Naive thymus-derived CD4-positive, alpha-beta T cell (primary cell): ENCODE results near the gene FSIP1. TPM values are rescaled to one million over a fixed set of nuclear protein-coding genes. Genes with fewer than 3 reads are reported as not detected.

Source experiments
- ATAC-seq: fragments of 150-1000 bp; cut with Tn5 transposase; 2 replicates; pipeline ENCODE4 v1.10.0; 2021; ENCODE audit warnings: mild to moderate bottlenecking, moderate library complexity
- CTCF ChIA-PET: fragments of 350-600 bp; sonication (Branson Sonifier 250); formaldehyde crosslinking; loops from one replicate; lab custom pipeline; 2021; ENCODE audit warnings: antibody characterized with exemption; lab: Charles Lee
- POLR2A ChIA-PET: fragments of 350-600 bp; sonication (Branson Sonifier 250); formaldehyde crosslinking; loops from one replicate; lab custom pipeline; 2021; ENCODE audit warnings: antibody characterized with exemption, inconsistent platforms; lab: Charles Lee
- DNase-seq, 9 donors: peaks; one replicate each; pipeline versions ENCODE4 v3.0.0 to v3.0.0-alpha.2; 2020 to 2022; ENCODE audit warnings: mixed read lengths in 1 of 9
- H3K27ac ChIP-seq: one replicate; pipeline ENCODE4 v1.7.0; 2013; ENCODE audit warnings: mild to moderate bottlenecking, low read depth, low read length, moderate library complexity
- H3K27me3 ChIP-seq, 2 donors: one replicate each; pipeline ENCODE4 v1.7.0; 2013; ENCODE audit warnings: low read length in 2 of 2, mild to moderate bottlenecking in 2 of 2, moderate library complexity in 2 of 2; ENCODE audit not compliant: control insufficient read depth in 2 of 2, insufficient read depth in 2 of 2
- H3K36me3 ChIP-seq, 3 experiments: 1 replicate in 2 of 3; 2 replicates in 1 of 3; pipeline ENCODE4 v1.7.0; 2013; ENCODE audit warnings: low read length in 3 of 3, mild to moderate bottlenecking in 3 of 3, moderate library complexity in 1 of 3; ENCODE audit not compliant: insufficient read depth in 3 of 3, control insufficient read depth in 2 of 3
- H3K4me1 ChIP-seq, 2 donors: one replicate each; pipeline ENCODE4 v1.7.0; 2013; ENCODE audit warnings: low read length in 2 of 2, mild to moderate bottlenecking in 2 of 2, moderate library complexity in 1 of 2; ENCODE audit not compliant: control insufficient read depth in 2 of 2, insufficient read depth in 2 of 2
- H3K4me3 ChIP-seq: 2 replicates; pipeline ENCODE4 v1.7.0; 2013; ENCODE audit warnings: mild to moderate bottlenecking, low read length
- H3K9me3 ChIP-seq, 3 experiments: 1 replicate in 2 of 3; 2 replicates in 1 of 3; pipeline ENCODE4 v1.7.0; 2013; ENCODE audit warnings: low read length in 3 of 3; ENCODE audit not compliant: control insufficient read depth in 2 of 3
- H3K27ac Mint-ChIP-seq, 9 donors: one replicate each; pipeline ENCODE4 v1.8.0; 2020 to 2022; ENCODE audit warnings: mixed read lengths in 9 of 9, mild to moderate bottlenecking in 8 of 9, moderate library complexity in 5 of 9, inconsistent platforms in 2 of 9
- H3K27me3 Mint-ChIP-seq, 5 donors: one replicate each; pipeline ENCODE4 v1.8.0; 2021 to 2022; ENCODE audit warnings: mixed read lengths in 5 of 5, mild to moderate bottlenecking in 1 of 5
- H3K36me3 Mint-ChIP-seq, 5 donors: one replicate each; pipeline ENCODE4 v1.8.0; 2020 to 2022; ENCODE audit warnings: mixed read lengths in 5 of 5, mild to moderate bottlenecking in 3 of 5, inconsistent platforms in 1 of 5
- H3K4me1 Mint-ChIP-seq, 7 donors: one replicate each; pipeline ENCODE4 v1.8.0; 2020 to 2022; ENCODE audit warnings: mixed read lengths in 7 of 7, mild to moderate bottlenecking in 3 of 7, inconsistent platforms in 1 of 7
- H3K4me3 Mint-ChIP-seq, 10 donors: one replicate each; pipeline ENCODE4 v1.8.0; 2020 to 2022; ENCODE audit warnings: mild to moderate bottlenecking in 10 of 10, mixed read lengths in 10 of 10, moderate library complexity in 6 of 10, inconsistent platforms in 2 of 10
- H3K9me3 Mint-ChIP-seq, 11 donors: one replicate each; pipeline ENCODE4 v1.8.0; 2020 to 2022; ENCODE audit warnings: mixed read lengths in 11 of 11, mild to moderate bottlenecking in 4 of 11, inconsistent platforms in 1 of 11, moderate library complexity in 1 of 11
- intact Hi-C, 2 donors: fragments of 100-400 bp; cut with micrococcal nuclease; formaldehyde crosslinking; loops; one replicate each; pipeline ENCODE4 v1.15.1; 2023
- polyA plus RNA-seq, 2 donors: library from polyadenylated mRNA; unstranded; fragments of 300-500 nt; fragmentation: Illumina TruSeq; gene quantifications; one replicate each; pipeline ENCODE4 v1.2.3, GENCODE V29; 2021
- total RNA-seq, 6 experiments: library from RNA in 5 of 6; stranded (reverse) in 5 of 6; gene quantifications; 1 replicate in 5 of 6; 2 replicates in 1 of 6; pipeline ENCODE4 v1.2.3 and lab custom pipeline; 2021 to 2026

Gene FSIP1
- total and polyA plus RNA-seq, 7 experiments from 2014 or later: 0.14 to 0.51 (median 0.26) TPM; not detected in 1

DNA sequence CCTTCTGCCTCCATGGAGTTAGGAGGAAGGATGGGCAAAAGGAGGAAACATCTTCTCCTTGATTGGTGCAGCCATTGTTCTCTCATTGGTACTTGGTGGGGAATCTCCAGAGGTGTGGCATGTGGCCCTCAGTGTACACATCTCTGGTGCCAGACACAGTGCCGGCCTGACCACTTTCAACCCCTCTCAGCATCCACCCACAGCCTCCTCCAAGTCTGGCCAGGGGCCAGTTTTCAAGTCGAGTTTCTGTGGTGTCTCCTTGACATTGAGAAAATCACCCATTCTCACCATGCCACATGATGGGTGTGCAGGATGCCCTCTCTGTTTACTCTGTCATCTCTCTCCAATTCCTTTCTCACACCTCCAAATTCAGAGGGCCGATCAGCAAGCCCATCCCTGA lies 12.8 kb upstream of the FSIP1 start:
- ATAC-seq: no peak
- intact Hi-C loops: no loop called here
- ChIA-PET CTCF (no interaction called here), POLR2A (no interaction called here)
- Mint-ChIP-seq H3K9me3 (no peaks in the 10 kb centered on the region), H3K36me3 (no peaks in the 10 kb centered on the region), H3K27me3 (peaks cover 43 to 52% (median 49%) of the 10 kb centered on the region in 5 donors), H3K27ac (no peak overlapping the region), H3K4me1 (peaks cover 0 to 3% (median 0%) of the 10 kb centered on the region in 7 donors), H3K4me3 (no peak overlapping the region)
- Histone ChIP-seq H3K9me3 (no peaks in the 10 kb centered on the region), H3K27me3 (no peaks in the 10 kb centered on the region), H3K27ac (no peak overlapping the region), H3K4me1 (no peaks in the 10 kb centered on the region), H3K4me3 (no peak overlapping the region), H3K36me3 (no peaks in the 10 kb centered on the region)
- DNase-seq: no peak

DNA sequence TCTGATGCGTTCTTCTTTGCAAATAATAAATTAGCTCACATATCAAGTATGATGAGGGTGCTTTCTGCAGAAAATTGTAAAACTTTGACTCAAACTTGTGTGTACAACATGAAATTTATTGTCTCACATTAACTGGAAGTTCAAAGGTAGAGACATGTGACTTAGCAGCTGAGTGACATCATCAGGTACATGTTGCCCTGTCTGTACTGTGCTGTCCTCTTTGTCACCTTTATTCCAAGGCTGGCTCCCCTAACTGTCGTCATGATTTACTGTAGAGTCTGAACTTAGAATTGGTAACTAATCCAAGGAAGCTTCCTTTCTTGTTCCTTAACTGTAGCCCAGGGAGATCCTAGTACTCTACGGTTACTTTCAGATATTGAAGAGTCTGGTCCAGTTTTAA lies 12.3 kb upstream of the FSIP1 start:
- H3K27ac ChIP-seq: no peak overlapping the region
- no peak overlapping the region for H3K4me3 ChIP-seq
- Mint-ChIP-seq H3K27me3 (peaks cover 40 to 47% (median 46%) of the 10 kb centered on the region in 5 donors), H3K4me3 (no peak overlapping the region), H3K36me3 (no peaks in the 10 kb centered on the region), H3K27ac (no peak overlapping the region), H3K4me1 (peaks cover 0 to 3% (median 0%) of the 10 kb centered on the region in 7 donors), H3K9me3 (no peaks in the 10 kb centered on the region)
- intact Hi-C loops: no loop called here
- DNase-seq (no peak), ATAC-seq (no peak)
- no peaks in the 10 kb centered on the region for H3K9me3 ChIP-seq
- H3K36me3 ChIP-seq: no peaks in the 10 kb centered on the region
- POLR2A ChIA-PET: interaction anchor here (0.8 kb wide), 1 partner anchor 10 kb away, joined by 3 read pairs; no protein-coding TSS in a partner anchor
- H3K4me1 ChIP-seq: no peaks in the 10 kb centered on the region
- H3K27me3 ChIP-seq: no peaks in the 10 kb centered on the region
- CTCF ChIA-PET: interaction anchor here (0.6 kb wide), 1 partner anchor 11 kb away, joined by 3 read pairs; no protein-coding TSS in a partner anchor

DNA sequence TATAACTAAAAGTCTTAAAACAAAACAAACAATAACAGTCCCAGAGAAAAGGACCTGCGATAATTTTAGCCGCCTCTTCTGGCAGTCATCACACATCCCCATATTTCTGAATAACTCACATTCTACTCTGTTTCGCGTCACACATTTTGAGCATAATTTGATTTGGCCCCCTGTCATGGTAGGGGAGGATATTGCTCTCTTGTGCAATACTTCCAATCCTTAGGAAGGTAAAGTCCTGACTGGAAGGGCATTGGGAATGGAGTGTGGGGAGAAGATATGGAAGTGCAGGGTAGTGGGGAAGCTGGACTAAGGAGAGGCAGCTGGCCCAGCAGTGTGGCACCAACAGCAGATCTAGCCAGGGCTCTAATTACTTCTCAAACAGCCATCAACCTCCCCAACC lies 11.3 kb upstream of the FSIP1 start:
- intact Hi-C loops: no loop called here
- Histone ChIP-seq H3K36me3 (no peaks in the 10 kb centered on the region), H3K4me3 (no peak overlapping the region), H3K27me3 (no peaks in the 10 kb centered on the region), H3K4me1 (no peaks in the 10 kb centered on the region), H3K9me3 (no peaks in the 10 kb centered on the region), H3K27ac (no peak overlapping the region)
- no peak overlapping the region for H3K27ac Mint-ChIP-seq
- H3K4me3 Mint-ChIP-seq: no peak overlapping the region
- peaks cover 34 to 42% (median 36%) of the 10 kb centered on the region in 5 donors for H3K27me3 Mint-ChIP-seq
- CTCF ChIA-PET: no interaction called here
- no peaks in the 10 kb centered on the region for H3K36me3 Mint-ChIP-seq
- H3K4me1 Mint-ChIP-seq: peaks cover 0 to 3% (median 0%) of the 10 kb centered on the region in 7 donors
- H3K9me3 Mint-ChIP-seq: no peaks in the 10 kb centered on the region
- DNase-seq (no peak), ATAC-seq (no peak)
- POLR2A ChIA-PET: interaction anchor here (0.8 kb wide), 1 partner anchor 9 kb away, joined by 3 read pairs; no protein-coding TSS in a partner anchor

DNA sequence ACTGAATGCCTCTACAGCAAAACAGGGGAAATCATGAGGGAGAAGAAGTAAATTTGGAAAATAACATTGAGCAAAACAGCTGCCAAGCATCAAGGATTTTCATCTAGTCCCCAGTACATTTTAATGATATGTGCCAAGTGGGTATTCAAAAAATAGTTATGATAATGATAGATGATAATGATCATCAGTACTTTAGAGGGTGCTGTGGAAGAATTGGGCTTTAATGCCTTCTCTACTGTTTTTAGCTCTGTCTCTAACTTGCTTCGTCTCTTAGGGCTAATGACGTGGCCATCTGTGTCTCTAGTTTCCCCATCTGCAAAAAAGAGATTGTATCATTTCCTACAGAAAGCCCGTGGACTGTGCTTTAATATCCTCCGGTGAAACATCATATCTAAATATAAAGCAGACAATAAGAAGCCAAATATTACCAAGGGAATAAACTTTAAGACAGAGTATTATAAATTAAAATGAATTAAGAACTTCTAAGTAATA lies 10.2 kb upstream of the FSIP1 start:
- Mint-ChIP-seq H3K9me3 (no peaks in the 10 kb centered on the region), H3K4me1 (peaks cover 0 to 11% (median under 1%) of the 10 kb centered on the region in 7 donors), H3K27me3 (peaks cover 25 to 42% (median 36%) of the 10 kb centered on the region in 5 donors), H3K36me3 (no peaks in the 10 kb centered on the region), H3K27ac (no peak overlapping the region), H3K4me3 (no peak overlapping the region)
- H3K4me1 ChIP-seq: no peaks in the 10 kb centered on the region
- intact Hi-C loops: no loop called here
- H3K27me3 ChIP-seq: no peaks in the 10 kb centered on the region
- H3K9me3 ChIP-seq: no peaks in the 10 kb centered on the region
- no peaks in the 10 kb centered on the region for H3K36me3 ChIP-seq
- H3K27ac ChIP-seq: no peak overlapping the region
- no peak overlapping the region for H3K4me3 ChIP-seq
- CTCF ChIA-PET: no interaction called here
- no peak for ATAC-seq
- DNase-seq: no peak
- POLR2A ChIA-PET: no interaction called here

DNA sequence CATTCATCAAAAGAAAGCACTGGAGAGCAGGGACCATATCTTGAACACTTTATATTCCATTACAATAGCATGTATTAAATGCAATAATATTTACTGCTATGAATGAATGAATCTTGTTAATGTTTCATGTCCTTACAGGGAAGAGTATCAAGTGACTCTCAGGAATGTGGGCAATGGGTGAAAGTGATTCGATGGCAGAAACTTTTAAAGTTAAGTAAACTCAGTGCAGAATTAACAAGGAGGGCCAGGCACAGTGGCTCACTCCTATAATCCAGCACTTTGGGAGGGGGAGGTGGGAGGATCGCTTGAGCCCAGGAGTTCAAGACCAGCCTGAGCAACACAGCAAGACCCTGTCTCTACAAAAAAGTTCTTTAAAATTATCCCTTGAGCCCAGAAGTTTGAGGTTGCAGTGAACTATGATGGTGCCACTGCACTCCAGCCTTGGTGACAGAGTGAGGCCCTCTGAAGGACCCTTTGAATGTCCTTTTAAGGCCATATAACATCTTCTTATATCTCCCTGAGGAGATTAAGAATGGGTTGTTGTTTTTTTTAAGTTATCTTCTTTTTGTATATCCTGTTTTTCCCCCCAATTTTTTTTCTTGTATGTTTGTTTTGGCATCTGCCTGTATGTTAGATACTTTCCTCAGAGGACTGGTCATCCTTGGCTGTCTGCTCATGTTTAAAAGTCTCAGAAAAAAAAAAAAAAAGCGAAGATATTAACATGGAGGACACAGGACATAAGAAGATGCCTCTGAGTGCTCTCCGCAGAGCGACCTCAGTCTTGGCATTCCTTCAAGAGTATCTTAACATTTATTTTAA lies 9.6 kb upstream of the FSIP1 start:
- Mint-ChIP-seq H3K36me3 (no peaks in the 10 kb centered on the region), H3K27ac (no peak overlapping the region), H3K4me1 (peaks cover 0 to 17% (median 4%) of the 10 kb centered on the region in 7 donors), H3K27me3 (peaks cover 18 to 40% (median 32%) of the 10 kb centered on the region in 5 donors), H3K9me3 (no peaks in the 10 kb centered on the region), H3K4me3 (no peak overlapping the region)
- no peak for ATAC-seq
- Histone ChIP-seq H3K4me1 (no peaks in the 10 kb centered on the region), H3K36me3 (no peaks in the 10 kb centered on the region), H3K27me3 (no peaks in the 10 kb centered on the region), H3K9me3 (no peaks in the 10 kb centered on the region), H3K4me3 (no peak overlapping the region), H3K27ac (no peak overlapping the region)
- CTCF ChIA-PET: no interaction called here
- intact Hi-C loops: no loop called here
- DNase-seq: no peak
- POLR2A ChIA-PET: no interaction called here

DNA sequence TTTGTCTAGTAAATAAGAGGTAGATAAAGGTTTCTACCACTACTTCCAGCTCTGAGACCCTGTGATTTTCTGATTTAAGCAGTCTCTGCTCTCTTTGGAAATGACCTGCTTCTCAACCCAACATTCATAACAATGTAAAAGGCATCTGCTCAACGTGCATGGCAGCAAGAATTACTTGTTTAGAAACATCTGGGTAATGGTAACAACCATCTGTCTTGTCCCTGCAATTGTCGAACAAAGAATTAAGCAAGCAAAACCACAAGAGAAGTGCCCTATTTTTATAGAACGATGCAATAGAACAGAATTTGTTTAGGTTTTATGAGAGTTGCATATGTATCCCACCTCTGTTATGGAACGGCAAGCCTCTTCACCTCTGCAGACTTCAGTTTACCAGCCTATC lies 7.1 kb upstream of the FSIP1 start:
- Mint-ChIP-seq H3K27ac (no peak overlapping the region), H3K4me3 (no peak overlapping the region), H3K4me1 (peaks cover 12 to 31% (median 20%) of the 10 kb centered on the region in 7 donors), H3K9me3 (no peaks in the 10 kb centered on the region), H3K36me3 (peaks cover 0 to 2% (median 0%) of the 10 kb centered on the region in 5 donors), H3K27me3 (peaks cover 0 to 20% (median 8%) of the 10 kb centered on the region in 5 donors)
- intact Hi-C loops: loop anchor here in 1 of 2 donors (5.0 to 10.0 kb wide), 2 partner anchors 318 to 805 kb away; partner anchors contain the start of genes BMF and KNL1
- no peaks in the 10 kb centered on the region for H3K9me3 ChIP-seq
- H3K27ac ChIP-seq: no peak overlapping the region
- H3K36me3 ChIP-seq: no peaks in the 10 kb centered on the region
- no peak for ATAC-seq
- no peak for DNase-seq
- H3K27me3 ChIP-seq: no peaks in the 10 kb centered on the region
- POLR2A ChIA-PET: interaction anchor here (1.3 kb wide), 1 partner anchor 484 kb away, joined by 3 read pairs; no protein-coding TSS in a partner anchor
- H3K4me1 ChIP-seq: no peaks in the 10 kb centered on the region
- no peak overlapping the region for H3K4me3 ChIP-seq
- CTCF ChIA-PET: no interaction called here
